Suprapubic skin (tissue), 4 donors: ENCODE measurements around the gene ACACB.

Experiments
- CTCF ChIP-seq, 2 donors: fragments of 200-600 bp in 1 of 2; fragments of 450-650 bp in 1 of 2; sonication (generic) in 1 of 2; IDR thresholded peaks; one replicate each; pipeline ENCODE4 v1.5.1; 2016 to 2019; ENCODE audit warnings: antibody characterized with exemption in 2 of 2, mild to moderate bottlenecking in 1 of 2, moderate library complexity in 1 of 2
- EP300 ChIP-seq: sonication (generic); formaldehyde crosslinking; IDR thresholded peaks from one replicate; pipeline ENCODE4 v1.6.1; 2017; ENCODE audit warnings: antibody characterized with exemption
- POLR2A ChIP-seq, 2 donors: fragments of 450-650 bp; IDR thresholded peaks; one replicate each; pipeline ENCODE4 v1.6.1; 2017; ENCODE audit warnings: antibody characterized with exemption in 2 of 2, mild to moderate bottlenecking in 2 of 2, moderate library complexity in 2 of 2
- POLR2AphosphoS5 ChIP-seq, 3 donors: sonication (generic); formaldehyde crosslinking; IDR thresholded peaks; one replicate each; pipeline ENCODE4 v1.6.1; 2017; ENCODE audit warnings: antibody characterized with exemption in 3 of 3

GRCh38 chr12:109302770-109303169 is 186.4 kb downstream of the ACACB start:
- TF ChIP-seq CTCF (IDR thresholded peaks at IDR 0.05) (no peak), POLR2A (IDR thresholded peaks at IDR 0.05) (no peak), POLR2AphosphoS5 (IDR thresholded peaks at IDR 0.05) (no peak), EP300 (no peak)
